HL-60/S4 treated with retinoic acid at 250 ng/mL for 4 days and 3 days (cell line): ENCODE data around the gene PHRF1.

Source experiments
- in situ Hi-C: fragments of 300-500 bp; cut with MboI; formaldehyde crosslinking; loops from 2 replicates; pipeline ENCODE4 v1.7.0; 2022; ENCODE audit warnings: low sequenced_read_pairs

The PHRF1 gene

DNA sequence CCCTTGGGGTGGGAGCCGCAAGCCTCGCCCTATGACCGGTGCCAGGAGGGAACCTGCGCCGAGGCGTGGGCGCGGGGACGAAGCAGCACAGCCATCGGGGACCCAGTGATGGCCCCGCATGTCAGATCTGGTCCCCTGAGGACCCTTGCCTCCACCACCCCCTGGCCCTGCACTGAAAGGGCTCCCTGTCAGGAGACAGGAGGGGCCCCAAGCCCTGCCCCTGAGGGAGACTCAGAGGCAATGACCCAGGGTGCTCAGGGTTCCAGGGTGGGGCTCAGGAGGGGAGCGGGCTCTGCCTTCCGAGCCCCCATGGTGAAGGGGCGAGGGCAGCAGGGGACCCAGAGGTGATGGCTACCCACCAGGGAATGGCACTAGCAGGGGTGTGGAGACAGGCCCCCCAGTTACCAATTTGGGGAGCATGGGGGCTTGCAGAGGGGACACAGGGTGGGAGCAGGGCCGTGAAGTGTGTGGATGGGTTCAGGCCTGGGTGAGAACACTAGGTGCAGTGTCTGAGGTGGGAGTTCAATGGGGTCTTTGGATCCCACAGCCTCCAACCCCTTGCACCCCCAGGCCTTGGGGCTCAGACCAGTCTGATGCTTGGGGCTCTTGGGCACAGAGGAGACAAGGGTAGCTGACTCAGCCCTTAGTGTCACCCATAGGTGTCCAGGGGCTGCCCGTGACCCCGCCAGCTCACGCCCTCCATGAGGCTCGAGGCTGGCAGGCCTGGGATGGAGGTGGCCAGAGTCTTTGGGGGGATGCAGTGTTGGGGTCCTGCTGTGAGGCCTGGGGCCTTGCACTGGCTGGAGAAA lies 38.4 kb upstream of the PHRF1 start:
- in situ Hi-C loops: no loop called here

DNA sequence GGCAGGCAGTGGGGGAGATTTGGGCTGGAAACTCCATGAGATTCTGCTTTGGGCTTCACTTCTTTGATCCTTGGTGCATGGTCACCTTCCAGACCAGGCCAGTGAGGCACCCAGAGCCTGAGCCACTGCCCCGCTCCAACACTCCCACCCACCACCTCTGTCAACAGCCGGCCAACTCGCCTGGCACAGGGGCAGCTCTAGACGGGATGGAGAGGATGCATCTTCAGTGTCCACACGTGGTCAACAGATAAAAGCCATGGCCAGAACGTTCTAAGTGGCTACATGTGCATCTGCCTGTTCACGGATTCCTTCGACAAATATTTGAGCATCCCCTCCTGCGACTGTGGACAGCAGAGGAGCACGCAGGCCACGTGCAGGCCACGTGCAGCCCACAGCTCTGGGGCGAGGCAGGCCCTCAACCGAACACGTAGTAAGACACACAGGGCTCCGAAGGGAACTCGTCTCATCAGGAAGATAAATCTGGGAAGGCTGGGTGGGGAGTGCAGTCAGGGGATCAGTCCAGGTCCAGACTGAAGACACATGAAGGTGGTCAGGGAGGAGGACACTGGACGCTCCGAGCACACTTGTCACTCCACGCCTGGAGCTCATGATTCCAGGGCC lies 37.7 kb upstream of the PHRF1 start:
- in situ Hi-C loops: no loop called here

GRCh38 chr11:539971-540481 lies 36.2 kb upstream of the PHRF1 start:
- in situ Hi-C loops: no loop called here

DNA sequence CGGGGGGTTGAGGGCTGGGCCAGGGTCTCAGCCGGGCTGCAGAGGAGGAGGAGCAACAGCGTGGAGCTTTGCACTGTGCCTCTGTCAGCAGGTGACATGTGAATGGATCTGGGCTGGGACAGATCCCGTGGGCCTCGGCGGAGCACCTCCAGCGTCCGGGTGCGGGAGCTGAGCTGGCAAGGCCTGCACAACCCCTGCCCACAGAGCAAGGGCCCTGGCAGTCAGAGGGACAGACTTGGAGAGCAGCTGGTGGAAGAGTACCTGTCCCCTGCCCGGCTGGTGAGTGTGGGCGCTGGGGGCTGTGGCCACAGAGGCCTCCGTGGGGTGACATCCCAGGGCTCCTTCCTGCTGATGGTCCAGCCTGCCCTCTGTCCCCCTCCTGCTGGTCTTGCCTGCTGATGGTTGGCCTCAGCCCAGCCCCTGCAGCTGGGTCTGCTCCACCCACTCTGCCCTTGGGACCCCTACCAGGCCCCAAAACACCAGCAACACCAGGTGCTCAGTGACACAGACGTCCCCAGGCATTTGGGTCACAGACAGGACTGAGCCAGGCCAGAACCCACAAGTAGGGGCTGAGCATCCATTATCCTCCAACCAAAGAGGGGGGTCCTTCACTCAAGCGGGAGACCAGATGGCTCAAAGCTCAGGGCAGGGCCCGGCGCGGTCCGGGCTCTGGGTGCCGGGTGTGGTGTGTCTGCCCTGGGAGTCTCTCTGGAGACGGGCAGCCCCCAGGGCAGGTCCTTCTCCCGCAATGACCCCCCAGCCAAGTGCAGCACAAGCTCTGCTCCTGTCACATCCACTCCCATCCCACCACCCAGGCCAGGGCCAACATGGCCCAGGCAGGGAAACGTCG lies 35.5 kb upstream of the PHRF1 start:
- in situ Hi-C loops: no loop called here

- in situ Hi-C loops: no loop called here
Measured at GRCh38 chr11:541433-541885, 34.8 kb upstream of the PHRF1 start.

GRCh38 chr11:544817-545166 lies 31.5 kb upstream of the PHRF1 start:
- in situ Hi-C loops: no loop called here

DNA sequence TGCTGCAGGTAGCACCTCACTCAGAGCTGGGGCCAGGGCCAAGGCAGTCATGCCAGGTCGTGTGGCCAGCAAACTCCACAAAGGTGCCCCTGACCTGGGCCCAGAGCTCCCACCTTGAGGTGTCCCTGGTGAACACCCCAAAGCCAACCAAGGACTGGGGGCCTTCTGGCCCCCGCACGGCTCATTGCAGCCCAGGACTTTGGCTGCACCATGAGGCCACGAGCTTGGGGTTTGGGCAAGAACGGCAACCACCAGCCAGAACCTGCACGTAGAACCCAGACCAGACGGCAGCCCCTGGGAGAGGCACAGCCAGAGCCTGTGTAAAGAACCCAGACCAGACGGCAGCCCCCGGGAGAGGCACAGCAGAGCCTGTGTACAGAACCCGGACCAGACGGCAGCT lies 31.1 kb upstream of the PHRF1 start:
- in situ Hi-C loops: no loop called here

GRCh38 chr11:548700-549603 lies 27.3 kb upstream of the PHRF1 start:
- in situ Hi-C loops: no loop called here

DNA sequence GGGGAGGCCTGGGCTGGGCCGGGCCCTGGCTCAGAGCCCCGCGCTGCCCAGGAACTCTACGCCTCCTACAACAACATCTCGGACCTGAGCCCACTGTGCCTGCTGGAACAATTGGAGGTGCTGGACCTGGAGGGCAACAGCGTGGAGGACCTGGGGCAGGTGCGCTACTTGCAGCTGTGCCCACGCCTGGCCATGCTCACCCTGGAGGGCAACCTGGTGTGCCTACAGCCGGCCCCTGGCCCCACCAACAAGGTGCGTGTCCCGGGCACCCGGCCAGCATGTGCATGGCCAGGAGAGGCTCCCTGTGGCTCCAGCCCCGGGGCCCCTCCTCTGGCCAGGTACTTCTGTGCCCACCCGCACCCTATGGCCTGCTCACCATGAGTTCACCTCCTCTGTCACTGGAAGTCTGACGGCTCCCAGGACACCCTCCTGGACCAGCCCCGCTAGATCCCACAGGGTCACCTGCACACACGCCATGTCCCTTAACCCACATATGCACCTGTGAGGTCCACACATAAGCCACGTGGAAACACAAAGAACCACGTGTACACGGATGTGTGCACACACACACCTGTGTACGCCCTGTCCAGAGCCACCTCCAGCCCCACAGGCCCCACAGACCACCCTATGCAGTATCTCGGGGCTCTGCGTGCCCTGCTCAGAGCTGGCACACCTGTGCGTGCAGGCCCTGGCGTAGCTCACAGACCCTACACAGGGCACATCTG lies 26.1 kb upstream of the PHRF1 start:
- in situ Hi-C loops: no loop called here

DNA sequence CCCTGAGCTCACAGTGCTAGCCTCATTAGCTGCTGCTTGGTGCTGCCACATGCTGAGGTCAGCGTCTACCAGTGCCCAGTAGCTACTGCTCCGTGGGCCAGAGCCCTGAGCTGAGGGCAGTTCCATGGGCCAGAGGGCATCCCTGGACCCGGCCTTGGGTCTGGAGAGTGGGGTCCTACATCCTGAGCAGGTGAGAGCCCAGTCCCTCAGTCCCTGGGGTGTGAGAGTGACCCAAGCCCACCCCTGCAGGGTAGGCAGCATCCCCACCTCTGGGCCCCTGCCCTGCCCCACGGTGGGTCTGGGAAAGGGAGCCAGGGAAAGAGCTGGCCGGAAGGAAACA lies 25.6 kb upstream of the PHRF1 start:
- in situ Hi-C loops: no loop called here

GRCh38 chr11:551131-551530 lies 25.1 kb upstream of the PHRF1 start:
- in situ Hi-C loops: no loop called here

DNA sequence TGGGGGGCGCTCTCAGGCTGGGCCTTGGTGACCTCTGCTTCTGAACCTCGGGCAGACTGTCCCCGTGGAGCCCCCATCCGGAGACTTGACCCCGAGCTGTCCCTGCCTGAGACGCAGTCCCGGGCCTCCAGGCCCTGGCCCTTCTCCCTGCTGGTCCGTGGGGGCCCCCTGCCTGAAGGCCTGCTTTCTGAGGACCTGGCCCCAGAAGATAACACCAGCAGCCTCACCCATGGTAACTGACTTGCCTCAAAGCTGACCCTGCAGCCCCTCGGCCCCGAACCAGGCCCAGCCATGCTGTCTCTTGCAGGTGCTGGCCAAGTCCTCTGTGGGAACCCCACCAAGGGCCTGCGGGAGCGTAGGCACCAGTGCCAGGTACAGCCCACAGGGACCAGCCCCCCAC lies 24.7 kb upstream of the PHRF1 start:
- in situ Hi-C loops: no loop called here

DNA sequence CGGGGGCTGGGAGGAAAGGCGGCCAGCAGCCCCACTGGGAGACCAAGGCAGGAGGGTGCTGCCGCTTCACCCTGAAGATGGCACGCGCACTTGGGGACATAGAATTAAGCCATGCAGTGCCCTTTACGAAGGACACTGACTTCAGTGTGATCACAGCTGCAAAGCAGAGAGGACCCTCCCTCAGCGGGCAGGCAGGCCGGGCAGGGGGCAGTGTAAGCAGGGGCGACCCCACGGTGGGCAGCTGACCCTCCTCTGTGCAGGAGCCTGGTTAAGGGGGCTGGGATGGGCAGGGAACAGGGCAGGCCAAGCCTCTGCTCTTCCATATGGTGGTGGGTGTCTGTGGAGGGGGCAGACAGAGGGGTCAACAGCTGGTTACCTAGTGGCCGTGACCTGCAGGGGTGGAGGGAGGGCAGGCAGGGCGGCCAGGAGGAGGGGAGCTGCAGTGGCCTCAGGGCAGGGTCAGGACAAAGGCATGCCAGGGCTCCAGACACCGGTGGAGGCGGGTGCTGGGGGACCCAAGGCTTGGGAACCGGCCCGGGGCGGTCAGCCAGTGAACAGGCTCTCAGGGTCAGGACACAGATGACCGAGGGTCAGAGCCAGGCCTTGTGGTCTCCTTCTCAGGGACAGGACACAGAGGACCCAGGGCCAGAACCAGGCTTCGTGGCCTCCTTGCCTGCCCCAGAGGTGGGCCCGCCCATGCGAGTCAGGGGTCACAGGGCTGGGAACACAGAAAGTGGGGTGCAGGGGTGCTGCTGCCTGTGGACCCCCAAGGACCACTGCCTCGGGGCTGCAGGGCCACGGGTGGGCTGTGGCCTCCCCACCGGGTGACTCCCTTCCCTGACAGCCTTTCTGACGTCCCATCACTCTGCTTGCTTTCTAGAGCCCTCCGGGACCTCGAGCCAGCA lies 22.9 kb upstream of the PHRF1 start:
- in situ Hi-C loops: no loop called here

DNA sequence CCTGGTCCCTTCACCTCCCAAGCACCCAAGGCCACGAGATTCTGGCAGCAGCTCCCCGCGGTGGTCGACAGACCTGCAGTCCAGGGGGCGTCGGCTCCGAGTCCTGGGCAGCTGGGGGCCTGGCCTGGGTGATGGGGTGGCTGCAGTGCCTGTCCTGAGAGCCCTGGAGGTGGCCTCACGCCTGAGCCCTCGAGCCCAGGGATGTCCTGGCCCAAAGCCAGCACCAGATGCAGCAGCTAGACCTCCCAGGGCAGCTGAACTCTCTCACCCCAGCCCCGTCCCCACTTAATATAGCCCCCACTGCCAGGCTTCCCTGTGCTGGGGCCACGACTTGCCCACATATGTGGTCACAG lies 22.3 kb upstream of the PHRF1 start:
- in situ Hi-C loops: no loop called here

GRCh38 chr11:554428-555226 lies 21.6 kb upstream of the PHRF1 start:
- in situ Hi-C loops: no loop called here

- in situ Hi-C loops: no loop called here
Measured at GRCh38 chr11:555227-555779, 21.0 kb upstream of the PHRF1 start.

DNA sequence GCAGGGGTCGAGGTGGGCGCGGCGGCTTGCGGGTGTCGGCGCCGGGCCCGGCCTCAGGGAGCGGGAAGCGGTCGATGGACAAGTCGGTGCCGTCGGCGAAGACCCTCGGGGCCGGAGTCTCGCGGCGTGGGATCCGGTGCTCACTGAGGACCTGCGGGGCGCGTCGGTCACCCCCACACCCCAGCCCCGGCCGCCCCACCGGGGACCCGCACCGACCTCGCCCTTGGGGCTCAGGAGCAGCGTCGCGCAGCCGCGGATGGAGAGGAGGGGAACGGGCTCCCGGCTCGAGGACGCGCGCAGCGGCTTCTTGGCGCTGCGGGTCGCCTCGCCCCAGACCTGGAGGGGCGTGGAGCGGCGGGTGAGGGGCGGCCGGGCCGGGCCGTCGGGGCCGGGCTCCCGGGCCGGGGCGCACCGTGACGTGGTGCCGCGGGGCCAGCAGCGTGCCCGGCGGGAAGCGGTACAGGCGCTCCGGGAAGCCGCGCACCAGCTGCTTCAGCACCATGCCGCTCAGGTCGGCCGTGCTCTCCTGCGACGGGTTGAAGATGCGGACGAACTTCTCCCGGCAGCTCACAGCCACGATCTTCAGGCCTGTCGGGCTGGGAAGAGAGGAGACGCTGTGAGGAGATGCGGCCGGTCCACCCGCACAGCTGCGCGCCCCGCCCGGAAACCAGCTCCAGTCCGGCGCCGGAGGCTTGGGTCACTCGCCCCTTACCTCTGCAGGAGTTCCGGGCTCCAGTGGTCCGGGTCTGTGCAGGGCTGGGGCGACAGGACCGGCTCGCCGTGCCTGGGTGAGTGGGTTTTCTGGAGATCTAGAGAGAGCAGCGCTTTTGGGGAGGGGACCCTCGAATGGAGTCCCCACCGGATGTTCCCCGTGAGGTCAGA lies 20.2 kb upstream of the PHRF1 start:
- in situ Hi-C loops: no loop called here
